ENCODE results near the gene GTF2A2. TPM values are rescaled to one million over a fixed set of nuclear protein-coding genes. Genes with fewer than 3 reads are reported as not detected.

Gene GTF2A2
- total and polyA plus RNA-seq, 10 of the 15 experiments (the other 5 are each of a cell fraction or from before 2014, with no cell fraction given): 89.2 to 565 (median 137) TPM

GRCh38 chr15:59689626-59690236 is 32.4 kb upstream of the GTF2A2 start (continued):
- TF ChIP-seq HDAC6 (IDR thresholded peaks at IDR 0.05; ENCODE audit: unreplicated experiment) (no peak), YY1 (IDR thresholded peaks at IDR 0.05; ENCODE audit: low read depth, low read length) (peak; percentile 24; the same call in 1 of the 2 replicates), SKIL (IDR thresholded peaks at IDR 0.05; ENCODE audit: low read depth, poor library complexity, severe bottlenecking) (no peak), POLR2A (IDR thresholded peaks at IDR 0.05; ENCODE audit: low read depth, low read length) (no peak), EGR1 (IDR thresholded peaks at IDR 0.05; ENCODE audit: borderline replicate concordance in 1 of 2, low read depth in 2 of 2, low read length in 2 of 2) (peak in 1 of 2 experiments; percentile 43; a peak in 1 of 3 replicates), TCF7 (IDR thresholded peaks at IDR 0.05; ENCODE audit: borderline replicate concordance) (no peak), RBBP5 (conservative IDR thresholded peaks at IDR 0.05) (no peak), GATAD2B (conservative IDR thresholded peaks at IDR 0.05; ENCODE audit: low read depth) (no peak), TARDBP (IDR thresholded peaks at IDR 0.05; ENCODE audit: borderline replicate concordance) (no peak), TCF12 (IDR thresholded peaks at IDR 0.05; ENCODE audit: low read depth, low read length) (no peak), EP300 (IDR thresholded peaks at IDR 0.05; ENCODE audit: borderline replicate concordance in 1 of 2, control insufficient read depth in 1 of 2, low read depth in 2 of 2, low read length in 2 of 2) (no peak), NR2F1 (conservative IDR thresholded peaks at IDR 0.05) (no peak), USF1 (IDR thresholded peaks at IDR 0.05; ENCODE audit: borderline replicate concordance, extremely low read length, insufficient read depth, low read depth, low read length) (no peak), ESRRA (IDR thresholded peaks at IDR 0.05; ENCODE audit: low read length) (no peak), CHD4 (IDR thresholded peaks at IDR 0.05) (no peak), SMAD5 (IDR thresholded peaks at IDR 0.05; ENCODE audit: low read depth) (no peak), MTA3 (IDR thresholded peaks at IDR 0.05; ENCODE audit: borderline replicate concordance, low read length) (no peak)
- TF ChIP-seq, protein P1, sequence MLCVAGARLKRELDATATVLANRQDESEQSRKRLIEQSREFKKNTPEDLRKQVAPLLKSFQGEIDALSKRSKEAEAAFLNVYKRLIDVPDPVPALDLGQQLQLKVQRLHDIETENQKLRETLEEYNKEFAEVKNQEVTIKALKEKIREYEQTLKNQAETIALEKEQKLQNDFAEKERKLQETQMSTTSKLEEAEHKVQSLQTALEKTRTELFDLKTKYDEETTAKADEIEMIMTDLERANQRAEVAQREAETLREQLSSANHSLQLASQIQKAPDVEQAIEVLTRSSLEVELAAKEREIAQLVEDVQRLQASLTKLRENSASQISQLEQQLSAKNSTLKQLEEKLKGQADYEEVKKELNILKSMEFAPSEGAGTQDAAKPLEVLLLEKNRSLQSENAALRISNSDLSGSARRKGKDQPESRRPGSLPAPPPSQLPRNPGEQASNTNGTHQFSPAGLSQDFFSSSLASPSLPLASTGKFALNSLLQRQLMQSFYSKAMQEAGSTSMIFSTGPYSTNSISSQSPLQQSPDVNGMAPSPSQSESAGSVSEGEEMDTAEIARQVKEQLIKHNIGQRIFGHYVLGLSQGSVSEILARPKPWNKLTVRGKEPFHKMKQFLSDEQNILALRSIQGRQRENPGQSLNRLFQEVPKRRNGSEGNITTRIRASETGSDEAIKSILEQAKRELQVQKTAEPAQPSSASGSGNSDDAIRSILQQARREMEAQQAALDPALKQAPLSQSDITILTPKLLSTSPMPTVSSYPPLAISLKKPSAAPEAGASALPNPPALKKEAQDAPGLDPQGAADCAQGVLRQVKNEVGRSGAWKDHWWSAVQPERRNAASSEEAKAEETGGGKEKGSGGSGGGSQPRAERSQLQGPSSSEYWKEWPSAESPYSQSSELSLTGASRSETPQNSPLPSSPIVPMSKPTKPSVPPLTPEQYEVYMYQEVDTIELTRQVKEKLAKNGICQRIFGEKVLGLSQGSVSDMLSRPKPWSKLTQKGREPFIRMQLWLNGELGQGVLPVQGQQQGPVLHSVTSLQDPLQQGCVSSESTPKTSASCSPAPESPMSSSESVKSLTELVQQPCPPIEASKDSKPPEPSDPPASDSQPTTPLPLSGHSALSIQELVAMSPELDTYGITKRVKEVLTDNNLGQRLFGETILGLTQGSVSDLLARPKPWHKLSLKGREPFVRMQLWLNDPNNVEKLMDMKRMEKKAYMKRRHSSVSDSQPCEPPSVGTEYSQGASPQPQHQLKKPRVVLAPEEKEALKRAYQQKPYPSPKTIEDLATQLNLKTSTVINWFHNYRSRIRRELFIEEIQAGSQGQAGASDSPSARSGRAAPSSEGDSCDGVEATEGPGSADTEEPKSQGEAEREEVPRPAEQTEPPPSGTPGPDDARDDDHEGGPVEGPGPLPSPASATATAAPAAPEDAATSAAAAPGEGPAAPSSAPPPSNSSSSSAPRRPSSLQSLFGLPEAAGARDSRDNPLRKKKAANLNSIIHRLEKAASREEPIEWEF (IDR thresholded peaks at IDR 0.05; ENCODE audit: insufficient replicate concordance, low read depth, low read length): peak; percentile 96
